OCI-LY7 (cell line): ENCODE measurements around the gene KCNMA1. TPM values are rescaled to one million over a fixed set of nuclear protein-coding genes. Genes with fewer than 3 reads are reported as not detected.

ENCODE experiments used
- BruUV-seq: library from RNA; stranded (reverse); fragments of 400-500 nt; replicated peaks from 2 replicates; lab custom pipeline; 2021; lab: Mats Ljungman, UMichigan
- CTCF ChIA-PET: fragments of 300-600 bp; sonication (Branson Sonifier 250); formaldehyde crosslinking; loops from one replicate; lab custom pipeline; 2022; ENCODE audit warnings: antibody characterized with exemption; ENCODE audit not compliant: unreplicated experiment; lab: Charles Lee
- POLR2A ChIA-PET: fragments of 300-600 bp; sonication (Branson Sonifier 250); formaldehyde crosslinking; loops from one replicate; lab custom pipeline; 2022; ENCODE audit warnings: antibody characterized with exemption; lab: Charles Lee
- DNase-seq: peaks from one replicate; pipeline ENCODE4 v3.0.0-alpha.2; 2015; ENCODE audit warnings: low spot score
- H2AFZ ChIP-seq: fragments of 200-600 bp; sonication (generic), shearing (Covaris generic); 2 replicates; pipeline ENCODE4 v1.6.1; 2014; ENCODE audit warnings: mild to moderate bottlenecking, antibody characterized with exemption, low read length, moderate library complexity
- H3K27ac ChIP-seq: fragments of 200-600 bp; sonication (generic); 2 replicates; pipeline ENCODE4 v1.5.1; 2014; ENCODE audit warnings: mixed run types, low read depth, mild to moderate bottlenecking, moderate library complexity, low read length, inconsistent platforms; ENCODE audit not compliant: poor library complexity, severe bottlenecking
- H3K36me3 ChIP-seq: fragments of 200-600 bp; sonication (generic); 2 replicates; pipeline ENCODE4 v1.6.1; 2014; ENCODE audit warnings: mild to moderate bottlenecking, antibody characterized with exemption, low read length, moderate library complexity, mixed read lengths; ENCODE audit not compliant: insufficient read depth
- H3K4me1 ChIP-seq: fragments of 200-600 bp; sonication (generic); 2 replicates; pipeline ENCODE4 v1.5.1; 2014; ENCODE audit warnings: mild to moderate bottlenecking, low read length; ENCODE audit not compliant: insufficient read depth, poor library complexity, severe bottlenecking
- H3K4me2 ChIP-seq: fragments of 200-600 bp; sonication (generic); 2 replicates; pipeline ENCODE4 v1.6.1; 2014; ENCODE audit warnings: mild to moderate bottlenecking, low read length
- H3K4me3 ChIP-seq: fragments of 200-600 bp; sonication (generic); 2 replicates; pipeline ENCODE4 v1.5.1; 2014; ENCODE audit warnings: mild to moderate bottlenecking, low read depth, low read length; ENCODE audit not compliant: poor library complexity, severe bottlenecking
- H3K79me2 ChIP-seq: fragments of 200-600 bp; sonication (generic); 2 replicates; pipeline ENCODE4 v1.6.1; 2016; ENCODE audit warnings: low read depth, mild to moderate bottlenecking, low read length, moderate library complexity, mixed read lengths; ENCODE audit not compliant: insufficient read depth
- H3K9me2 ChIP-seq: fragments of 200-600 bp; sonication (generic); 2 replicates; pipeline ENCODE4 v1.6.1; 2016; ENCODE audit warnings: mild to moderate bottlenecking, low read length, mixed read lengths; ENCODE audit not compliant: insufficient read depth
- H3K9me3 ChIP-seq: fragments of 200-600 bp; sonication (generic); 2 replicates; pipeline ENCODE4 v1.6.1; 2014; ENCODE audit warnings: mild to moderate bottlenecking, mixed run types, low read length, mixed read lengths
- H4K20me1 ChIP-seq: fragments of 200-600 bp; sonication (generic); 2 replicates; pipeline ENCODE4 v1.6.1; 2014; ENCODE audit warnings: mild to moderate bottlenecking, antibody characterized with exemption, low read length, moderate library complexity, mixed read lengths; ENCODE audit not compliant: insufficient read depth
- EZH2phosphoT487 ChIP-seq: fragments of 200-600 bp; sonication (generic); IDR thresholded peaks from 2 replicates; pipeline ENCODE4 v1.6.1; 2018; ENCODE audit warnings: low read depth, borderline replicate concordance, mild to moderate bottlenecking, mixed run types, antibody characterized with exemption, low read length, moderate library complexity, mixed read lengths
- intact Hi-C: fragments of 100-400 bp; cut with micrococcal nuclease; formaldehyde crosslinking; loops from one replicate; pipeline ENCODE4 v1.10.0; 2022; ENCODE audit not compliant: unreplicated experiment
- total RNA-seq, 2 experiments: library from RNA; depleted of rRNA in 1 of 2; stranded (reverse); fragments of >200 nt in 1 of 2; shearing (Covaris generic) in 1 of 2; gene quantifications; 2 replicates each; pipeline ENCODE4 v1.2.3, GENCODE V29; 2014 to 2022
- TF ChIP-seq, protein P1 (sequence below): fragments of 200-600 bp; sonication (generic); conservative IDR thresholded peaks from 2 replicates; pipeline ENCODE4 v1.5.1; 2014; ENCODE audit warnings: mild to moderate bottlenecking, antibody characterized with exemption, low read length, moderate library complexity, mixed read lengths

Gene KCNMA1
- total RNA-seq, 2 experiments from 2014 or later: not detected

DNA sequence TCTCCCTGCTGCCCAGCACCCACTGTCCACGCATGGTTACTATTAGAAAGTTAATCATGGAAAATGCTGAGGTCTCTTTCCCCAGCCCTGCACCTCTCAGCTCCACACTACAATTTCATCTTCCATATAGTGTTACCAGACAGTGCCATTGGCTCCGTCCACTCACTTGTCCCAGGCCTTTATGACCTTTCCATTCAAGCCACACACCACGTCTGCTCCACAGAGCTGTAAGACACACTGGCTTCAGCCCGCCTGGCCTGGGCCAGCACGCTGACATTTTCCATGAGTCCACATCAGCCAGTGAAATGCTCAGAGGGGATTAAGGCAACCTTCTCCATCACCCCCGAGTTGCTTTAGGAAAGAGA lies 118.7 kb downstream of the KCNMA1 start:
- H3K4me1 ChIP-seq: no peaks in the 10 kb centered on the region
- intact Hi-C loops: no loop called here
- POLR2A ChIA-PET: no interaction called here

DNA sequence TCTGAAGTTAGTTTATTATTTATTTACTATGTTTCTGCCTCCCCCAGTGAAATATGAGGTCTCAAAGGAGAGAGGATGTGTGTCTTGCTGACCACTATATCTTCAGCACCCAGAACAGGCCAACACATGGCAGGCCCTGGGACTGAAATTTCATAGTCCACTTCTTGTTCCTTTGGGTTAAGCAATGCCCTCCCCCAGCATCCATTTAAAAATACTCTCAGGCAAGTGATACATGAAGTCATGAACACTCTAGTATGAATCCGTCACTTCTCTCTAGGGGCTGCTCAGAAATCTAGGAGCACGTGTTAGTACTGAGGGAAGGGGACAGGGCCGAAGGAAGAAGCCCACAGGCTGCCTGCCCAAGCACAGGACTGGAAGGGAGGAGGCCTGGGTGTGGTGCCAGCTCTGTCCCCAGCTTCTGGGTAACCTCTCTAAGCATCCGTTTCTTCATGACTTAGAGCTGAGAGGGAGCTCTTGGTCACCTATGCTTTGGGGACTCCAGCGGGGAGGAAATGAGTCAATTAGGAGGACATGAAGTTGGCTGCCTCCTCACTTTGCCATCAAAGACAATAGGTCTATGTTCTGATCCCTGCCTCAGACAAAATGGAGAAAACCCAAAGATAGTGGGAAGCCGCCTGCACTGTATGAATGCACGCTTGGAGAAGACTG lies 119.2 kb downstream of the KCNMA1 start:
- Histone ChIP-seq H3K9me2 (no peaks in the 10 kb centered on the region), H3K4me1 (no peaks in the 10 kb centered on the region), H3K9me3 (no peaks in the 10 kb centered on the region), H3K4me2 (no peak overlapping the region), H4K20me1 (no peaks in the 10 kb centered on the region), H3K36me3 (no peaks in the 10 kb centered on the region), H3K27ac (no peak overlapping the region), H2AFZ (no peak overlapping the region), H3K4me3 (no peak overlapping the region), H3K79me2 (no peaks in the 10 kb centered on the region)
- intact Hi-C loops: no loop called here
- TF ChIP-seq EZH2phosphoT487: no peak
- TF ChIP-seq, protein P1, sequence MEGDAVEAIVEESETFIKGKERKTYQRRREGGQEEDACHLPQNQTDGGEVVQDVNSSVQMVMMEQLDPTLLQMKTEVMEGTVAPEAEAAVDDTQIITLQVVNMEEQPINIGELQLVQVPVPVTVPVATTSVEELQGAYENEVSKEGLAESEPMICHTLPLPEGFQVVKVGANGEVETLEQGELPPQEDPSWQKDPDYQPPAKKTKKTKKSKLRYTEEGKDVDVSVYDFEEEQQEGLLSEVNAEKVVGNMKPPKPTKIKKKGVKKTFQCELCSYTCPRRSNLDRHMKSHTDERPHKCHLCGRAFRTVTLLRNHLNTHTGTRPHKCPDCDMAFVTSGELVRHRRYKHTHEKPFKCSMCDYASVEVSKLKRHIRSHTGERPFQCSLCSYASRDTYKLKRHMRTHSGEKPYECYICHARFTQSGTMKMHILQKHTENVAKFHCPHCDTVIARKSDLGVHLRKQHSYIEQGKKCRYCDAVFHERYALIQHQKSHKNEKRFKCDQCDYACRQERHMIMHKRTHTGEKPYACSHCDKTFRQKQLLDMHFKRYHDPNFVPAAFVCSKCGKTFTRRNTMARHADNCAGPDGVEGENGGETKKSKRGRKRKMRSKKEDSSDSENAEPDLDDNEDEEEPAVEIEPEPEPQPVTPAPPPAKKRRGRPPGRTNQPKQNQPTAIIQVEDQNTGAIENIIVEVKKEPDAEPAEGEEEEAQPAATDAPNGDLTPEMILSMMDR: no peak
- ChIA-PET CTCF (no interaction called here), POLR2A (no interaction called here)
- BruUV-seq: no TSS peak
- DNase-seq: no peak

More for the DNA sequence above, 118.7 kb downstream of the KCNMA1 start:
- Histone ChIP-seq H2AFZ (no peak overlapping the region), H3K9me2 (no peaks in the 10 kb centered on the region), H3K4me2 (no peak overlapping the region), H3K4me3 (no peak overlapping the region), H3K27ac (no peak overlapping the region), H3K9me3 (no peaks in the 10 kb centered on the region), H4K20me1 (no peaks in the 10 kb centered on the region), H3K79me2 (no peaks in the 10 kb centered on the region), H3K36me3 (no peaks in the 10 kb centered on the region)
- CTCF ChIA-PET: no interaction called here
- BruUV-seq: no TSS peak
- no peak for TF ChIP-seq EZH2phosphoT487
- TF ChIP-seq, protein P1: no peak
- DNase-seq: no peak

DNA sequence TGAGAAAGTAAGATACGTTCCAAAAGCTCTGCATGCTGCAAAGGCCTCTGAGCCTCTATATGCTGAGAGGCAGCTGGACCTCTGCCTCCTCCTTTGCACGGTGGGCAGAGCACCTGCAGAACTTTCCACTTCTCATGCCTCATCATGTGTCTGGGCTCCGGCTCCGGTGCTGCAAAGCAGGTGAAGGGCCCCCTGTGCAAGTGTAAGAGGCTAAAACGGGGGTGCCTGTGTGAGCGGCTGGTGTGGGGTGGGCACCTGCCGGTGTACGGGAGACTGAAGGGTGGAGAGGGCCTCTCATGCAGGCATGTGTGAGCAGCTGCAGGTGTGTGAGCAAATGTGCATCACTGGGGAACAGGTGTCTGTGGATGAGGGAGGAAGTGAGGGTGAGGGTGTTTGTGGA lies 121.0 kb downstream of the KCNMA1 start:
- CTCF ChIA-PET: interaction anchor here (0.5 kb wide), 1 partner anchor 1457 kb away, joined by 4 read pairs; no protein-coding TSS in a partner anchor
- no peaks in the 10 kb centered on the region for H4K20me1 ChIP-seq
- H3K79me2 ChIP-seq: no peaks in the 10 kb centered on the region
- H3K36me3 ChIP-seq: no peaks in the 10 kb centered on the region
- H3K9me2 ChIP-seq: no peaks in the 10 kb centered on the region
- DNase-seq: no peak
- no peaks in the 10 kb centered on the region for H3K9me3 ChIP-seq
- no peak overlapping the region for H3K4me3 ChIP-seq
- intact Hi-C loops: no loop called here
- H2AFZ ChIP-seq: no peak overlapping the region
- BruUV-seq: no TSS peak
- no peaks in the 10 kb centered on the region for H3K4me1 ChIP-seq
- TF ChIP-seq EZH2phosphoT487: no peak
- TF ChIP-seq, protein P1: no peak
- POLR2A ChIA-PET: interaction anchor here (0.7 kb wide), 1 partner anchor 118 kb away, joined by 5 read pairs; no protein-coding TSS in a partner anchor
- H3K27ac ChIP-seq: no peak overlapping the region
- H3K4me2 ChIP-seq: no peak overlapping the region
